DND-41 (cell line): ENCODE data around the gene SRGAP3.

Source experiments
- ATAC-seq: fragments of 200-7000 bp; cut with Tn5 transposase; 3 replicates; pipeline ENCODE4 v1.9.1; 2021; ENCODE audit warnings: low read depth; ENCODE audit not compliant: insufficient read depth
- DNase-seq: peaks from one replicate; pipeline ENCODE4 v3.0.0-alpha.2; 2020
- H2AFZ ChIP-seq: 2 replicates; pipeline ENCODE4 v1.6.0; 2012; ENCODE audit warnings: low read depth, low read length
- H3K27ac ChIP-seq: 2 replicates; pipeline ENCODE4 v1.5.1; 2012; ENCODE audit warnings: low read length, inconsistent platforms
- H3K27me3 ChIP-seq: fragments of 200-600 bp; sonication (generic); 2 replicates; pipeline ENCODE4 v1.6.0; 2012; ENCODE audit warnings: low read length, mild to moderate bottlenecking, inconsistent platforms; ENCODE audit not compliant: insufficient read depth, poor library complexity
- H3K36me3 ChIP-seq: 2 replicates; pipeline ENCODE4 v1.5.1; 2012; ENCODE audit warnings: low read length, inconsistent platforms; ENCODE audit not compliant: insufficient read depth
- H3K4me1 ChIP-seq: 2 replicates; pipeline ENCODE4 v1.5.1; 2012; ENCODE audit warnings: mild to moderate bottlenecking, low read length; ENCODE audit not compliant: insufficient read depth
- H3K4me2 ChIP-seq: 2 replicates; pipeline ENCODE4 v1.6.0; 2012; ENCODE audit warnings: mild to moderate bottlenecking, moderate library complexity, low read length, inconsistent platforms; ENCODE audit not compliant: insufficient read depth
- H3K4me3 ChIP-seq, 2 experiments: fragments of 200-600 bp in 1 of 2; shearing (Covaris generic) in 1 of 2; 2 replicates each; pipeline ENCODE4 v1.5.1; 2012 to 2016; ENCODE audit warnings: inconsistent platforms in 2 of 2, low read length in 2 of 2, mild to moderate bottlenecking in 2 of 2, low read depth in 1 of 2, moderate library complexity in 1 of 2
- H3K79me2 ChIP-seq: 2 replicates; pipeline ENCODE4 v1.6.0; 2012; ENCODE audit warnings: low read length, inconsistent platforms; ENCODE audit not compliant: insufficient read depth
- H3K9ac ChIP-seq: 2 replicates; pipeline ENCODE4 v1.6.0; 2012; ENCODE audit warnings: low read depth, mild to moderate bottlenecking, inconsistent platforms, low read length, moderate library complexity
- H3K9me3 ChIP-seq: 2 replicates; pipeline ENCODE4 v1.5.1; 2012; ENCODE audit warnings: low read length, moderate library complexity, mild to moderate bottlenecking, inconsistent platforms; ENCODE audit not compliant: insufficient read depth, severe bottlenecking
- H4K20me1 ChIP-seq: 2 replicates; pipeline ENCODE4 v1.6.0; 2012; ENCODE audit warnings: low read length; ENCODE audit not compliant: insufficient read depth
- EZH2 ChIP-seq: IDR thresholded peaks from 3 replicates; pipeline ENCODE4 v1.6.1; 2012; ENCODE audit warnings: borderline replicate concordance, low read depth, mild to moderate bottlenecking, moderate library complexity, low read length, inconsistent platforms; ENCODE audit not compliant: severe bottlenecking
- TF ChIP-seq, protein P1 (sequence below): IDR thresholded peaks from 2 replicates; pipeline ENCODE4 v1.5.1; 2012; ENCODE audit warnings: borderline replicate concordance, low read length, moderate library complexity, mild to moderate bottlenecking; ENCODE audit not compliant: poor library complexity, severe bottlenecking; ENCODE audit errors: extremely low read depth

The SRGAP3 gene

GRCh38 chr3:9146367-9147071, 102.9 kb downstream of the SRGAP3 start:
- Histone ChIP-seq H2AFZ (no peak overlapping the region), H3K9me3 (peaks cover 5% of the 10 kb centered on the region), H3K4me2 (no peak overlapping the region), H3K27ac (no peak overlapping the region), H3K9ac (no peak overlapping the region), H4K20me1 (no peaks in the 10 kb centered on the region), H3K4me1 (no peaks in the 10 kb centered on the region), H3K36me3 (no peaks in the 10 kb centered on the region), H3K4me3 (no peak overlapping the region), H3K27me3 (no peaks in the 10 kb centered on the region), H3K79me2 (no peaks in the 10 kb centered on the region)
- peak; percentile 88 for ATAC-seq
- peak; percentile 58 for DNase-seq
- TF ChIP-seq, protein P1, sequence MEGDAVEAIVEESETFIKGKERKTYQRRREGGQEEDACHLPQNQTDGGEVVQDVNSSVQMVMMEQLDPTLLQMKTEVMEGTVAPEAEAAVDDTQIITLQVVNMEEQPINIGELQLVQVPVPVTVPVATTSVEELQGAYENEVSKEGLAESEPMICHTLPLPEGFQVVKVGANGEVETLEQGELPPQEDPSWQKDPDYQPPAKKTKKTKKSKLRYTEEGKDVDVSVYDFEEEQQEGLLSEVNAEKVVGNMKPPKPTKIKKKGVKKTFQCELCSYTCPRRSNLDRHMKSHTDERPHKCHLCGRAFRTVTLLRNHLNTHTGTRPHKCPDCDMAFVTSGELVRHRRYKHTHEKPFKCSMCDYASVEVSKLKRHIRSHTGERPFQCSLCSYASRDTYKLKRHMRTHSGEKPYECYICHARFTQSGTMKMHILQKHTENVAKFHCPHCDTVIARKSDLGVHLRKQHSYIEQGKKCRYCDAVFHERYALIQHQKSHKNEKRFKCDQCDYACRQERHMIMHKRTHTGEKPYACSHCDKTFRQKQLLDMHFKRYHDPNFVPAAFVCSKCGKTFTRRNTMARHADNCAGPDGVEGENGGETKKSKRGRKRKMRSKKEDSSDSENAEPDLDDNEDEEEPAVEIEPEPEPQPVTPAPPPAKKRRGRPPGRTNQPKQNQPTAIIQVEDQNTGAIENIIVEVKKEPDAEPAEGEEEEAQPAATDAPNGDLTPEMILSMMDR: no peak
- TF ChIP-seq EZH2: no peak

GRCh38 chr3:9143184-9143583, 106.3 kb downstream of the SRGAP3 start:
- Histone ChIP-seq H3K9ac (no peak overlapping the region), H2AFZ (no peak overlapping the region), H3K27ac (no peak overlapping the region), H3K36me3 (no peaks in the 10 kb centered on the region), H4K20me1 (no peaks in the 10 kb centered on the region), H3K4me2 (no peak overlapping the region), H3K4me1 (no peaks in the 10 kb centered on the region), H3K27me3 (peaks cover 3% of the 10 kb centered on the region), H3K4me3 (no peak overlapping the region), H3K9me3 (no peaks in the 10 kb centered on the region), H3K79me2 (no peaks in the 10 kb centered on the region)
- TF ChIP-seq, protein P1: no peak
- TF ChIP-seq EZH2: no peak
- no peak for DNase-seq
- ATAC-seq: no peak

DNA sequence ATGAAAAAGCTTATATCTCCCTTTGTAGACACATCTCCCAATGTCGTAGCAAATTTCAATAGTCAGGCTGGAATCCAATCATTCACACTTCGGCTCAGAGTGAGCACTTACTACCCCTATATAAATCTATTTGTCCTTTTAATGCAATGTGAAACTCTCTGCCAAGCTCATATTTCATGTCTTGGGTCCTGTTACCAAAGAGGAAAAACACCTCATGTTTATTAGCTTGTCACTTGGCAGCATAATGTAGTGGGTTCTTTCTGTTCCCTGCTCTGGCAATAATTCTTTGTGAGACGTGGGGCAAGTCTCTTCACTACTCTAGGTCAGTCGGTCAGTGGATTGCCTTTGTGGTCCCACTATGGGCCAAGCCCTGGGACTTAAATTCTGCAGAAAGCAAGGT, 107.1 kb downstream of the SRGAP3 start:
- Histone ChIP-seq H3K4me3 (no peak overlapping the region), H4K20me1 (no peaks in the 10 kb centered on the region), H3K4me2 (no peak overlapping the region), H3K9ac (no peak overlapping the region), H3K79me2 (no peaks in the 10 kb centered on the region), H3K4me1 (no peaks in the 10 kb centered on the region), H3K27ac (no peak overlapping the region), H3K36me3 (no peaks in the 10 kb centered on the region), H3K27me3 (peaks cover 3% of the 10 kb centered on the region), H3K9me3 (no peaks in the 10 kb centered on the region), H2AFZ (no peak overlapping the region)
- TF ChIP-seq EZH2: no peak
- TF ChIP-seq, protein P1: no peak
- ATAC-seq (no peak), DNase-seq (no peak)
